Lung (tissue), 12 donors: ENCODE data around the gene SENP5. TPM values are rescaled to one million over a fixed set of nuclear protein-coding genes. Genes with fewer than 3 reads are reported as not detected.

Experiments used
- ATAC-seq: fragments of 200-7000 bp; cut with Tn5 transposase; one replicate; pipeline ENCODE4 v1.9.1; 2020; ENCODE audit warnings: moderate number of reproducible peaks; ENCODE audit not compliant: insufficient read depth, low FRiP score
- DNase-seq, 3 donors: peaks; one replicate each; pipeline ENCODE4 v3.0.0-alpha.2; 2013 to 2017
- H3K27ac ChIP-seq, 2 donors: one replicate each; pipeline ENCODE4 v1.5.1; 2013; ENCODE audit warnings: mild to moderate bottlenecking in 2 of 2, moderate library complexity in 2 of 2, control low read depth in 1 of 2, inconsistent platforms in 1 of 2, low read depth in 1 of 2, low read length in 1 of 2
- H3K27me3 ChIP-seq, 3 donors: one replicate each; pipeline ENCODE4 v1.5.1; 2013; ENCODE audit warnings: low read length in 2 of 3; ENCODE audit not compliant: control insufficient read depth in 3 of 3, insufficient read depth in 3 of 3
- H3K36me3 ChIP-seq, 4 donors: one replicate each; pipeline ENCODE4 v1.5.1; 2013; ENCODE audit warnings: low read length in 4 of 4, mild to moderate bottlenecking in 1 of 4, moderate library complexity in 1 of 4; ENCODE audit not compliant: control insufficient read depth in 4 of 4, insufficient read depth in 4 of 4
- H3K4me1 ChIP-seq, 5 donors: one replicate each; pipeline ENCODE4 v1.5.1; 2013; ENCODE audit warnings: low read length in 5 of 5, mild to moderate bottlenecking in 2 of 5, moderate library complexity in 1 of 5; ENCODE audit not compliant: control insufficient read depth in 5 of 5, insufficient read depth in 5 of 5
- H3K4me3 ChIP-seq: one replicate; pipeline ENCODE4 v1.5.1; 2013; ENCODE audit warnings: mild to moderate bottlenecking, control low read depth, moderate library complexity
- H3K9ac ChIP-seq, 2 donors: one replicate each; pipeline ENCODE4 v1.5.1; 2013; ENCODE audit warnings: low read length in 2 of 2, control low read depth in 1 of 2; ENCODE audit not compliant: insufficient read depth in 1 of 2
- H3K9me3 ChIP-seq, 4 donors: one replicate each; pipeline ENCODE4 v1.5.1; 2013; ENCODE audit warnings: low read length in 3 of 4, mild to moderate bottlenecking in 1 of 4, moderate library complexity in 1 of 4; ENCODE audit not compliant: control insufficient read depth in 4 of 4, insufficient read depth in 3 of 4
- WGBS, 2 donors: extraction: QIAGEN DNeasy Blood & Tissue Kit; methylation state at CpG; one replicate each; pipeline ENCODE4 v1.1.7; 2013; 5-methylcytosine and 5-hydroxymethylcytosine counted together
- polyA plus RNA-seq, 2 donors: library from polyadenylated mRNA; stranded (reverse); fragments of 200-250 nt; gene quantifications; one replicate each; pipeline ENCODE4 v1.2.1, GENCODE V29; 2013
- total RNA-seq, 2 donors: library from RNA; depleted of rRNA in 1 of 2; stranded (reverse); fragments of >200 nt in 1 of 2; gene quantifications; one replicate each; pipeline ENCODE4 v1.2.1, GENCODE V29; 2014 to 2021
- TF ChIP-seq, protein P1 (sequence below): IDR thresholded peaks from 2 replicates; pipeline ENCODE4 v1.5.1; 2012; ENCODE audit warnings: mild to moderate bottlenecking; ENCODE audit errors: control extremely low read depth, extremely low read depth
- donor health status: control.
- donor health status: control.
- donor health status: Bipolar disorder and iron deficiency.
- donor health status: healthy.
- donor health status: DM: yes; HTN: yes; CAD: no.

Gene SENP5
- total and polyA plus RNA-seq, 4 donors, result 7.7 to 55.7 (median 18.7) TPM

DNA sequence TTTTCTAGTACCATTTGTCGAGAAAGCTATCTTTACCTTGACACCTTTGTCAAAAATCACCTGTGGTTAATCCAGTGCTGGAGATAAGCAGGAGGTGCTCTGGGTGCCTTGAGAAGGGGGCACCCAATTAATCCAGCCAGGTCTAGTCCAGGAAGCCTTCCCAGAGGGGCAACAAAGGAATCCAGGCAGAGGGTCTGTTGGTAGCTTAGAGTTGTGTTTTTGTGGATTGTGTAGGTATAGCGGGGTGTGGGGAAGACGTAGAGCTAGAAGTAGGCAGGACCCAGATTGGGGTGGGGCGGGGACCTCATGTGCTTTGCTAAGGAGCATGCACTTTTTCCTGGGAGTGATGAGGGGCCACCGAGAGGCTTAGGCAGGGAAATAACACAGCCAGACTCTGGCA lies 106.9 kb downstream of the SENP5 start:
- H3K4me1 ChIP-seq, result peaks cover 0 to 4% (median 0%) of the 10 kb centered on the region in 5 donors
- no peaks in the 10 kb centered on the region for H3K36me3 ChIP-seq
- no peak overlapping the region for H3K9ac ChIP-seq
- no peak overlapping the region for H3K27ac ChIP-seq
- ATAC-seq (no peak), DNase-seq (no peak)
- WGBS, 2 donors, result 85 to 92% methylated on average over 5 of the region's 5 CpGs
- peaks cover 0 to 15% (median 11%) of the 10 kb centered on the region in 3 donors for H3K27me3 ChIP-seq
- TF ChIP-seq, protein P1, sequence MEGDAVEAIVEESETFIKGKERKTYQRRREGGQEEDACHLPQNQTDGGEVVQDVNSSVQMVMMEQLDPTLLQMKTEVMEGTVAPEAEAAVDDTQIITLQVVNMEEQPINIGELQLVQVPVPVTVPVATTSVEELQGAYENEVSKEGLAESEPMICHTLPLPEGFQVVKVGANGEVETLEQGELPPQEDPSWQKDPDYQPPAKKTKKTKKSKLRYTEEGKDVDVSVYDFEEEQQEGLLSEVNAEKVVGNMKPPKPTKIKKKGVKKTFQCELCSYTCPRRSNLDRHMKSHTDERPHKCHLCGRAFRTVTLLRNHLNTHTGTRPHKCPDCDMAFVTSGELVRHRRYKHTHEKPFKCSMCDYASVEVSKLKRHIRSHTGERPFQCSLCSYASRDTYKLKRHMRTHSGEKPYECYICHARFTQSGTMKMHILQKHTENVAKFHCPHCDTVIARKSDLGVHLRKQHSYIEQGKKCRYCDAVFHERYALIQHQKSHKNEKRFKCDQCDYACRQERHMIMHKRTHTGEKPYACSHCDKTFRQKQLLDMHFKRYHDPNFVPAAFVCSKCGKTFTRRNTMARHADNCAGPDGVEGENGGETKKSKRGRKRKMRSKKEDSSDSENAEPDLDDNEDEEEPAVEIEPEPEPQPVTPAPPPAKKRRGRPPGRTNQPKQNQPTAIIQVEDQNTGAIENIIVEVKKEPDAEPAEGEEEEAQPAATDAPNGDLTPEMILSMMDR, result no peak
- no peak overlapping the region for H3K4me3 ChIP-seq
- H3K9me3 ChIP-seq, result peaks cover 0 to 3% (median 1%) of the 10 kb centered on the region in 4 donors

- no peak overlapping the region for H3K4me3 ChIP-seq
- DNase-seq (no peak), ATAC-seq (no peak)
- no peak overlapping the region for H3K27ac ChIP-seq
- H3K9me3 ChIP-seq, result peaks cover 0 to 3% (median 1%) of the 10 kb centered on the region in 4 donors
- TF ChIP-seq, protein P1, result no peak
- H3K9ac ChIP-seq, result no peak overlapping the region
- H3K36me3 ChIP-seq, result no peaks in the 10 kb centered on the region
- WGBS, 2 donors, result 79 to 92% methylated on average over 4 of the region's 4 CpGs
- peaks cover 0 to 3% (median 0%) of the 10 kb centered on the region in 5 donors for H3K4me1 ChIP-seq
- H3K27me3 ChIP-seq, result peaks cover 0 to 11% (median 10%) of the 10 kb centered on the region in 3 donors
Observed at GRCh38 chr3:196975349-196975748, 107.6 kb downstream of the SENP5 start.

- TF ChIP-seq, protein P1, result no peak
Observed at GRCh38 chr3:196976941-196977340, 109.2 kb downstream of the SENP5 start.

DNA sequence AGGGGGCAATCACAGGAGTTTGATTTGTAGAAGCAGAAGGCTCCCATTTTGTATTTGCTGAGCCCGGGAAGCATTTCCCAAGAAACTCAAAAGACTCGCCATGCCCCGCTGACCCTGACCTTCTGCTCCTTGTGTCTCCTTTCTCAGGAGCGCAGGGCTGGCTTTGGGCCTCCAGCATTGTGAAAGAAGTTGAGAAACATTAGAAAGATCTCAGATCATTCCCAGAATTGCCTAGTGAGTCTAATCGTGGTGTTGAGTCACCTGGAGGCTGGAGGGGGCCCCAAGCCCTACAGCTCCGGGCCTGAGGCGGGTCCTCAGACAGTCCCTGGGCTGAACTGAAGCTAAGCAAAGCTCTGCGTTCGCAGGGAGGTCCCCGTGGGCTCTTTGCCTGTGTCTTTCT lies 111.8 kb downstream of the SENP5 start:
- Histone ChIP-seq H3K9ac (no peak overlapping the region), H3K9me3 (peaks cover 0 to 6% (median 2%) of the 10 kb centered on the region in 4 donors), H3K27ac (no peak overlapping the region), H3K36me3 (no peaks in the 10 kb centered on the region), H3K4me1 (peaks cover 0 to 3% (median 0%) of the 10 kb centered on the region in 5 donors), H3K4me3 (no peak overlapping the region), H3K27me3 (no peaks in the 10 kb centered on the region)
- TF ChIP-seq, protein P1, result no peak
- ATAC-seq (peak; percentile 6), DNase-seq (no peak)
- 81 to 82% methylated on average over 10 of the region's 10 CpGs for WGBS, 2 donors

More at GRCh38 chr3:196976941-196977340, 109.2 kb downstream of the SENP5 start:
- ATAC-seq (no peak), DNase-seq (no peak)
- Histone ChIP-seq H3K36me3 (no peaks in the 10 kb centered on the region), H3K27me3 (no peaks in the 10 kb centered on the region), H3K4me1 (peaks cover 0 to 3% (median 0%) of the 10 kb centered on the region in 5 donors), H3K27ac (no peak overlapping the region), H3K4me3 (no peak overlapping the region), H3K9me3 (no peaks in the 10 kb centered on the region), H3K9ac (no peak overlapping the region)
- WGBS, 2 donors, result 72 to 80% methylated on average over 11 of the region's 11 CpGs
